H1 (cell line): ENCODE data around the gene FOXJ2. TPM values are rescaled to one million over a fixed set of nuclear protein-coding genes. Genes with fewer than 3 reads are reported as not detected.

Source experiments
- CHD7 ChIP-seq: fragments of 300-600 bp; sonication (generic); IDR thresholded peaks from 2 replicates; pipeline ENCODE4 v1.7.1; 2012; ENCODE audit warnings: low read length, moderate library complexity, mild to moderate bottlenecking, inconsistent platforms; ENCODE audit not compliant: insufficient replicate concordance
- EGR1 ChIP-seq: IDR thresholded peaks from 2 replicates; pipeline ENCODE4 v1.6.1; 2011; ENCODE audit warnings: low read depth, low read length, borderline replicate concordance
- SIX5 ChIP-seq: IDR thresholded peaks from 2 replicates; pipeline ENCODE4 v1.6.1; 2011; ENCODE audit warnings: mild to moderate bottlenecking, low read depth, low read length
- polyA plus RNA-seq, 7 experiments: library from polyadenylated mRNA; depleted of rRNA in 3 of 7; stranded (reverse) in 5 of 7; unstranded in 2 of 7; fragments of >200 nt in 5 of 7; fragments of 200-250 nt in 2 of 7; gene quantifications; 1 replicate in 5 of 7; 2 replicates in 1 of 7; 4 replicates in 1 of 7; pipeline versions ENCODE4 v1.2.1 to v1.2.3, GENCODE V29; 2011 to 2013; ENCODE audit warnings: missing spikeins in 2 of 7, mixed read lengths in 2 of 7
- total RNA-seq: library from RNA; stranded (reverse); fragmentation: NEBNext Ultra II Directional; extraction: Animal tissue kit (Norgen Biotek cat#: 25700); gene quantifications from 2 replicates; pipeline ENCODE4 v1.2.1, GENCODE V29; 2021
- TF ChIP-seq, protein P1 (sequence below), 3 experiments: IDR thresholded peaks; 1 replicate in 2 of 3; 2 replicates in 1 of 3; pipeline versions ENCODE4 v1.5.1 to v1.6.1; 2011; ENCODE audit warnings: low read length in 3 of 3, mild to moderate bottlenecking in 3 of 3, inconsistent platforms in 2 of 3, low read depth in 1 of 3, moderate library complexity in 1 of 3; ENCODE audit not compliant: insufficient read depth in 1 of 3; ENCODE audit errors: control extremely low read depth in 1 of 3

FOXJ2 gene
- total and polyA plus RNA-seq, 2 of the 8 experiments (the other 6 are each of a cell fraction or from before 2014, with no cell fraction given), result 4.2 to 9.3 TPM

DNA sequence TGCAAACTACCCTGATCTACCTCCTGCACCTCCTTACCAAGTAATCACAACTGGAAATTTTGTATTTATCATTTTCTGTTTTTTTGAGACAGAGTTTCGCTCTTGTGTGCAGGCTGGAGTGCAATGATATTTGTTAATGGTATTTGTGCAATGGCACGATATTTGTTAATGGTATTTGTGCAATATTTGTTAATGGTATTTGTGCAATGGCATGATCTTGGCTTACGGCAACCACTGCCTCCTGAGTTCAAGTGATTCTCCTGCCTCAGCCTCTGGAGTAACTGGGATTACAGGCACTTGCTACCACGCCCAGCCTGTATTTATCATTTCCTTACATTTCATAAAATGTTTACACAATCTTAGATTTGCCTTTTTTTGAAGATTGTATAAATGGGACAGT is 43.9 kb downstream of the FOXJ2 start (continued):
- TF ChIP-seq CHD7 (no peak), SIX5 (no peak), EGR1 (no peak)
- TF ChIP-seq, protein P1, sequence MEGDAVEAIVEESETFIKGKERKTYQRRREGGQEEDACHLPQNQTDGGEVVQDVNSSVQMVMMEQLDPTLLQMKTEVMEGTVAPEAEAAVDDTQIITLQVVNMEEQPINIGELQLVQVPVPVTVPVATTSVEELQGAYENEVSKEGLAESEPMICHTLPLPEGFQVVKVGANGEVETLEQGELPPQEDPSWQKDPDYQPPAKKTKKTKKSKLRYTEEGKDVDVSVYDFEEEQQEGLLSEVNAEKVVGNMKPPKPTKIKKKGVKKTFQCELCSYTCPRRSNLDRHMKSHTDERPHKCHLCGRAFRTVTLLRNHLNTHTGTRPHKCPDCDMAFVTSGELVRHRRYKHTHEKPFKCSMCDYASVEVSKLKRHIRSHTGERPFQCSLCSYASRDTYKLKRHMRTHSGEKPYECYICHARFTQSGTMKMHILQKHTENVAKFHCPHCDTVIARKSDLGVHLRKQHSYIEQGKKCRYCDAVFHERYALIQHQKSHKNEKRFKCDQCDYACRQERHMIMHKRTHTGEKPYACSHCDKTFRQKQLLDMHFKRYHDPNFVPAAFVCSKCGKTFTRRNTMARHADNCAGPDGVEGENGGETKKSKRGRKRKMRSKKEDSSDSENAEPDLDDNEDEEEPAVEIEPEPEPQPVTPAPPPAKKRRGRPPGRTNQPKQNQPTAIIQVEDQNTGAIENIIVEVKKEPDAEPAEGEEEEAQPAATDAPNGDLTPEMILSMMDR (IDR thresholded peaks at IDR 0.05; ENCODE audit: control extremely low read depth in 1 of 3, insufficient read depth in 1 of 3, low read depth in 1 of 3, low read length in 3 of 3), result no peak
